GM12865 (cell line): ENCODE results near the gene SAXO1.

Experiments
- DNase-seq: peaks from one replicate; pipeline ENCODE4 v3.0.0; 2010; ENCODE audit warnings: low read depth
- H3K4me3 ChIP-seq: 2 replicates; pipeline ENCODE4 v1.5.1; 2011; ENCODE audit warnings: mild to moderate bottlenecking, low read depth, low read length, control low read depth
- CTCF ChIP-seq: IDR thresholded peaks from 2 replicates; pipeline ENCODE4 v1.5.1; 2011; ENCODE audit warnings: low read length, control low read depth, low read depth, inconsistent platforms; ENCODE audit not compliant: insufficient read depth; ENCODE audit errors: missing control alignments

Gene SAXO1

GRCh38 chr9:19033015-19033414, at the start of gene SAXO1:
TSS of gene SAXO1 (minus strand) at chr9:19033209. CDS start at chr9:19032908, 301 bp downstream.
- no peak within 1 kb of the TSS for H3K4me3 ChIP-seq
- TF ChIP-seq CTCF: no peak
- DNase-seq: no peak

- no peak for TF ChIP-seq CTCF
- no peak overlapping the region for H3K4me3 ChIP-seq
- no peak for DNase-seq
Observed at GRCh38 chr9:19074836-19075235, 41.8 kb upstream of the SAXO1 start.

- no peak overlapping the region for H3K4me3 ChIP-seq
- DNase-seq: no peak
- TF ChIP-seq CTCF: no peak
Observed at GRCh38 chr9:19074229-19074628, 41.2 kb upstream of the SAXO1 start.

- TF ChIP-seq CTCF: no peak
- H3K4me3 ChIP-seq: no peak overlapping the region
- DNase-seq: no peak
Observed at GRCh38 chr9:19057033-19057432, 24.0 kb upstream of the SAXO1 start.

- peak overlapping the region; percentile 58 for H3K4me3 ChIP-seq
- no peak for TF ChIP-seq CTCF
- DNase-seq: no peak
Observed at GRCh38 chr9:19050637-19051591, 17.9 kb upstream of the SAXO1 start.

- TF ChIP-seq CTCF: no peak
- peak overlapping the region; percentile 58 for H3K4me3 ChIP-seq
- peak; percentile 32 for DNase-seq
Observed at GRCh38 chr9:19049917-19050636, 17.1 kb upstream of the SAXO1 start.
